HepG2 (cell line): ENCODE data around the gene RAC3. TPM values are rescaled to one million over a fixed set of nuclear protein-coding genes. Genes with fewer than 3 reads are reported as not detected.

Experiments used
- ARID2 ChIP-seq: sonication (generic); formaldehyde crosslinking; IDR thresholded peaks from 2 replicates; pipeline ENCODE4 v1.8.1; 2022; ENCODE audit warnings: mild to moderate bottlenecking, missing genetic modification reagents, borderline replicate concordance
- ARNT2 ChIP-seq: sonication (generic); formaldehyde crosslinking; IDR thresholded peaks from 2 replicates; pipeline ENCODE4 v1.8.0; 2022; ENCODE audit warnings: mild to moderate bottlenecking, low read depth, missing genetic modification reagents, moderate library complexity
- DNMT1 ChIP-seq: sonication (generic); formaldehyde crosslinking; IDR thresholded peaks from 2 replicates; pipeline ENCODE4 v1.5.1; 2020; ENCODE audit warnings: mild to moderate bottlenecking, missing genetic modification reagents
- HMGA1 ChIP-seq: sonication (generic); formaldehyde crosslinking; conservative IDR thresholded peaks from 2 replicates; pipeline ENCODE4 v1.4.0; 2020; ENCODE audit warnings: missing genetic modification reagents
- MAZ ChIP-seq, 2 experiments: sonication (generic) in 1 of 2; formaldehyde crosslinking in 1 of 2; IDR thresholded peaks; 2 replicates each; pipeline versions ENCODE4 v1.5.0 to v1.6.1; 2012 to 2020; ENCODE audit warnings: low read depth in 2 of 2, mild to moderate bottlenecking in 2 of 2, borderline replicate concordance in 1 of 2, improper control_type of control experiment in 1 of 2, low read length in 1 of 2, missing genetic modification reagents in 1 of 2, moderate library complexity in 1 of 2
- MEF2D ChIP-seq: sonication (generic); formaldehyde crosslinking; IDR thresholded peaks from 2 replicates; pipeline ENCODE4 v1.5.1; 2020; ENCODE audit warnings: mild to moderate bottlenecking, missing genetic modification reagents
- MTA3 ChIP-seq: sonication (generic); formaldehyde crosslinking; IDR thresholded peaks from 2 replicates; pipeline ENCODE4 v1.4.0; 2020; ENCODE audit warnings: missing genetic modification reagents
- POLR2A ChIP-seq, 2 experiments: IDR thresholded peaks; 2 replicates each; pipeline ENCODE4 v1.6.1; 2011; ENCODE audit warnings: low read depth in 2 of 2, low read length in 2 of 2, mild to moderate bottlenecking in 1 of 2, moderate library complexity in 1 of 2; ENCODE audit not compliant: insufficient read depth in 1 of 2
- PPARG ChIP-seq: conservative IDR thresholded peaks from 2 replicates; pipeline ENCODE4 v1.6.1; 2016; ENCODE audit warnings: missing biosample characterization, missing genetic modification reagents
- SKI ChIP-seq: fragments of 450-650 bp; IDR thresholded peaks from one replicate; pipeline ENCODE4 v1.6.1; 2018; ENCODE audit warnings: mild to moderate bottlenecking; ENCODE audit not compliant: partially characterized antibody
- TAF1 ChIP-seq: sonication (generic); formaldehyde crosslinking; IDR thresholded peaks from 2 replicates; pipeline ENCODE4 v1.4.0; 2020; ENCODE audit warnings: missing genetic modification reagents
- TGIF2 ChIP-seq: IDR thresholded peaks from 2 replicates; pipeline ENCODE4 v1.6.1; 2016; ENCODE audit warnings: control low read depth, missing compliant biosample characterization
- THAP9 ChIP-seq: sonication (generic); formaldehyde crosslinking; IDR thresholded peaks from 2 replicates; pipeline ENCODE4; 2020; ENCODE audit warnings: missing genetic modification reagents, mild to moderate bottlenecking, borderline replicate concordance
- ZFP82 ChIP-seq: sonication (generic); formaldehyde crosslinking; IDR thresholded peaks from 2 replicates; pipeline ENCODE4 v1.5.1; 2020; ENCODE audit warnings: mild to moderate bottlenecking, missing genetic modification reagents, borderline replicate concordance
- ZMAT5 ChIP-seq: sonication (generic); formaldehyde crosslinking; IDR thresholded peaks from 2 replicates; pipeline ENCODE4 v1.5.0; 2020; ENCODE audit warnings: mild to moderate bottlenecking, low read depth, missing genetic modification reagents, borderline replicate concordance
- ZNF281 ChIP-seq: sonication (generic); formaldehyde crosslinking; IDR thresholded peaks from 2 replicates; pipeline ENCODE4 v1.4.0; 2020; ENCODE audit warnings: missing genetic modification reagents, borderline replicate concordance
- ZNF609 ChIP-seq: sonication (generic); formaldehyde crosslinking; IDR thresholded peaks from 2 replicates; pipeline ENCODE4 v1.4.0; 2020; ENCODE audit warnings: mild to moderate bottlenecking, missing genetic modification reagents, borderline replicate concordance
- ZNF619 ChIP-seq: sonication (generic); formaldehyde crosslinking; IDR thresholded peaks from 2 replicates; pipeline ENCODE4 v1.4.0; 2020; ENCODE audit warnings: mild to moderate bottlenecking, missing genetic modification reagents
- ZNF790 ChIP-seq: sonication (generic); formaldehyde crosslinking; IDR thresholded peaks from 2 replicates; pipeline ENCODE4 v1.8.0; 2022; ENCODE audit warnings: missing genetic modification reagents, mild to moderate bottlenecking, borderline replicate concordance
- ZNF792 ChIP-seq: IDR thresholded peaks from 2 replicates; pipeline ENCODE4 v1.6.1; 2016
- polyA plus RNA-seq, 8 experiments: library from polyadenylated mRNA; depleted of rRNA in 3 of 8; stranded (reverse) in 7 of 8; unstranded in 1 of 8; fragments of >200 nt; fragmentation: Illumina TruSeq in 4 of 8; extraction: Trizol in 4 of 8; gene quantifications; 2 replicates each; pipeline versions ENCODE4 v1.2.1 to v1.2.3, GENCODE V29; 2011 to 2016; ENCODE audit warnings: low read depth in 4 of 8, missing spikeins in 1 of 8, mixed read lengths in 1 of 8; ENCODE audit not compliant: insufficient read depth in 1 of 8
- total RNA-seq, 5 experiments: library from RNA; depleted of rRNA; stranded (reverse); fragments of >200 nt; fragmentation: Illumina TruSeq; extraction: Trizol; gene quantifications; 2 replicates each; pipeline ENCODE4 v1.2.3, GENCODE V29; 2016; ENCODE audit warnings: low read depth in 1 of 5

The RAC3 gene
- total and polyA plus RNA-seq, 2 of the 13 experiments (the other 11 are each of a cell fraction or from before 2014, with no cell fraction given) = 10.5 to 21.3 TPM

DNA sequence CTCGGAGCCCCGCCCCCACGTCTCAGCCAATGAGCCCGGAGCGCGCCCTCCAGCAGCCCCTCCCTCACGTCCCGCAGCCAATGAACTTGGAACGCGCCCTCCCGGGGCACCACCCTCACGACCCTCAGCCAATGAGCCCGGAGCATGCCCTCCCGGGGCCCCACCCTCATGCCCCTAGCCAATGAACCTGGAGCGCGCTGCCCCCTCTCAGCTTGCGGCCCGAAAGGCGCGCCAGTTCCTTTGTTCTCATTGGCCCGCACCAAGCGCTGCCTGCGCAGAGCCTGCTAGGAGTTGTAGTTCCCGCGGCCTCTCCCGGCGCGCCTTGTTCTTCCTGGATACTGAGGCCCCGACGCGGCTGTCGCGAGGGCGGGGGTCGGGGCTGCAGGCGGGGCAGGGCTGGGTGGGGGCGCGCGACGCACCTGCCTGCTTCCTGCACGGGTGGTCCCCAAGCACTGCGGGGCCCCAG lies 8.5 kb upstream of the RAC3 start, which contains the start of gene LRRC45 (continued):
- TF ChIP-seq MTA3 (CRISPR knock-in tag) (no peak), DNMT1 (CRISPR knock-in tag) (no peak), ZMAT5 (CRISPR knock-in tag) (no peak), ZNF281 (CRISPR knock-in tag) (no peak), ZNF790 (CRISPR knock-in tag) (no peak), POLR2A (IDR thresholded peaks at IDR 0.05; ENCODE audit: insufficient read depth in 1 of 2, low read depth in 2 of 2, low read length in 2 of 2) (no peak), ZNF792 (CRISPR knock-in tag) (no peak), TAF1 (CRISPR knock-in tag) (no peak), ZFP82 (no peak), ARID2 (CRISPR knock-in tag) (no peak), MAZ (IDR thresholded peaks at IDR 0.05; ENCODE audit: borderline replicate concordance, low read depth, low read length) (peak; percentile 97), MAZ (CRISPR knock-in tag; IDR thresholded peaks at IDR 0.05; ENCODE audit: low read depth) (peak; percentile 61), SKI (no peak), ZNF609 (no peak), ZNF619 (CRISPR knock-in tag) (0 out of 2 replicates have a peak, but pooled peaks have one; percentile 3), ARNT2 (CRISPR knock-in tag) (no peak), MEF2D (CRISPR knock-in tag) (0 out of 2 replicates have a peak, but pooled peaks have one; percentile 21), THAP9 (CRISPR knock-in tag) (0 out of 2 replicates have a peak, but pooled peaks have one; percentile 11), HMGA1 (no peak), TGIF2 (CRISPR knock-in tag) (no peak), PPARG (CRISPR knock-in tag) (no peak)
